HG03342 (cell line): ENCODE measurements around the gene CCND1.
"Not testable (repeated sequence)": the region's sequence is repeated elsewhere in the genome, so short reads cannot be mapped to it uniquely, and the experiment has no call there.

Source experiments
- ATAC-seq: cut with Tn5 transposase; IDR thresholded peaks from one replicate; pipeline ENCODE4 v1.9.1; 2021; ENCODE audit warnings: mild to moderate bottlenecking, moderate library complexity; ENCODE audit not compliant: unreplicated experiment

The CCND1 gene

GRCh38 chr11:69686452-69686851, 45.5 kb downstream of the CCND1 start:
- no peak for ATAC-seq

GRCh38 chr11:69686856-69687255, 45.9 kb downstream of the CCND1 start:
- no peak for ATAC-seq

- not testable (repeated sequence) for ATAC-seq
These were observed 47.2 kb downstream of the CCND1 start for GRCh38 chr11:69687969-69688771.

- no peak for ATAC-seq
These were observed 48.7 kb downstream of the CCND1 start for GRCh38 chr11:69689484-69690319.

GRCh38 chr11:69691463-69691862, 50.5 kb downstream of the CCND1 start:
- no peak for ATAC-seq

GRCh38 chr11:69692422-69692821, 51.5 kb downstream of the CCND1 start:
- ATAC-seq = no peak

- no peak for ATAC-seq
These were observed 53.8 kb downstream of the CCND1 start for GRCh38 chr11:69694781-69695180.

- ATAC-seq = no peak
These were observed 54.6 kb downstream of the CCND1 start for GRCh38 chr11:69695581-69695980.

GRCh38 chr11:69695995-69696394, 55.0 kb downstream of the CCND1 start:
- not testable (repeated sequence) for ATAC-seq

- ATAC-seq = no peak
These were observed 56.0 kb downstream of the CCND1 start for GRCh38 chr11:69696749-69697468.

GRCh38 chr11:69697469-69697843, 56.5 kb downstream of the CCND1 start:
- ATAC-seq = no peak

GRCh38 chr11:69697861-69698260, 56.9 kb downstream of the CCND1 start:
- no peak for ATAC-seq

GRCh38 chr11:69698362-69698761, 57.4 kb downstream of the CCND1 start:
- no peak for ATAC-seq

GRCh38 chr11:69699213-69699612, 58.3 kb downstream of the CCND1 start:
- ATAC-seq = no peak

- no peak for ATAC-seq
These were observed 59.6 kb downstream of the CCND1 start for GRCh38 chr11:69700278-69701140.

GRCh38 chr11:69702239-69702691, 61.3 kb downstream of the CCND1 start:
- no peak for ATAC-seq

GRCh38 chr11:69702769-69703452, 62.0 kb downstream of the CCND1 start:
- ATAC-seq = no peak

- ATAC-seq = no peak
These were observed 62.5 kb downstream of the CCND1 start for GRCh38 chr11:69703453-69703767.
